SK-N-SH (cell line): ENCODE results near the gene INF2. TPM values are rescaled to one million over a fixed set of nuclear protein-coding genes. Genes with fewer than 3 reads are reported as not detected.

Source experiments
- CTCF ChIA-PET: fragments of 300-600, 350-600 bp; formaldehyde crosslinking; extraction: SDS; loops from one replicate; lab custom pipeline; 2021; lab: Yijun Ruan, JAX
- POLR2A ChIA-PET: fragments of 350-600 bp; sonication (Branson Sonifier 250); formaldehyde crosslinking; extraction: SDS; loops from one replicate; lab custom pipeline; 2020; ENCODE audit warnings: antibody characterized with exemption, inconsistent platforms; lab: Yijun Ruan, JAX
- DNase-seq: peaks from one replicate; pipeline ENCODE4 v3.0.0; 2012
- H2AFZ ChIP-seq: fragments of 200-600 bp; sonication (generic); 2 replicates; pipeline ENCODE4 v1.8.1; 2016; ENCODE audit warnings: antibody characterized with exemption, mild to moderate bottlenecking, low read depth
- H3F3A ChIP-seq: fragments of 200-600 bp; sonication (generic); replicated peaks from 2 replicates; pipeline ENCODE3; 2016; ENCODE audit warnings: antibody characterized with exemption, mild to moderate bottlenecking; ENCODE audit not compliant: insufficient read depth
- H3K27ac ChIP-seq, 2 experiments: fragments of 200-500 bp in 1 of 2; fragments of 200-600 bp in 1 of 2; sonication (Bioruptor generic) in 1 of 2; sonication (generic), shearing (Covaris generic) in 1 of 2; 2 replicates each; pipeline versions ENCODE4 v1.5.1 to v1.6.1; 2014 to 2016; ENCODE audit warnings: low read depth in 2 of 2, inconsistent platforms in 1 of 2, low read length in 1 of 2, mild to moderate bottlenecking in 1 of 2, mixed read lengths in 1 of 2
- H3K27me3 ChIP-seq: fragments of 200-600 bp; sonication (generic), shearing (Covaris generic); 2 replicates; pipeline ENCODE4 v1.6.1; 2016; ENCODE audit warnings: mixed run types; ENCODE audit not compliant: insufficient read depth
- H3K36me3 ChIP-seq, 2 experiments: fragments of 200-500 bp in 1 of 2; fragments of 200-600 bp in 1 of 2; sonication (Bioruptor generic) in 1 of 2; sonication (generic) in 1 of 2; replicated peaks in 1 of 2; 2 replicates each; pipeline versions ENCODE3 to v1.5.1; 2014 to 2016; ENCODE audit warnings: low read length in 1 of 2, mild to moderate bottlenecking in 1 of 2; ENCODE audit not compliant: insufficient read depth in 2 of 2, control insufficient read depth in 1 of 2
- H3K4me1 ChIP-seq, 2 experiments: fragments of 200-500 bp in 1 of 2; fragments of 200-600 bp in 1 of 2; sonication (Bioruptor generic) in 1 of 2; sonication (generic), shearing (Covaris generic) in 1 of 2; 2 replicates each; pipeline versions ENCODE4 v1.5.1 to v1.6.1; 2014 to 2016; ENCODE audit warnings: low read depth in 1 of 2, low read length in 1 of 2, mixed run types in 1 of 2; ENCODE audit not compliant: insufficient read depth in 2 of 2, control insufficient read depth in 1 of 2
- H3K4me2 ChIP-seq: fragments of 200-600 bp; sonication (generic), shearing (Covaris generic); 2 replicates; pipeline ENCODE4 v1.6.1; 2017; ENCODE audit warnings: mixed run types
- H3K4me3 ChIP-seq, 2 experiments: fragments of 200-500 bp in 1 of 2; fragments of 200-600 bp in 1 of 2; sonication (Bioruptor generic) in 1 of 2; sonication (generic), shearing (Covaris generic) in 1 of 2; 2 replicates each; pipeline versions ENCODE4 v1.5.1 to v1.8.1; 2014 to 2016; ENCODE audit warnings: low read depth in 2 of 2, inconsistent platforms in 1 of 2, low read length in 1 of 2, mild to moderate bottlenecking in 1 of 2, mixed read lengths in 1 of 2, moderate library complexity in 1 of 2
- H3K79me2 ChIP-seq: fragments of 200-600 bp; sonication (generic); 2 replicates; pipeline ENCODE4 v1.8.1; 2017; ENCODE audit warnings: mild to moderate bottlenecking; ENCODE audit not compliant: insufficient read depth
- H3K9ac ChIP-seq: fragments of 200-600 bp; sonication (generic); 2 replicates; pipeline ENCODE4 v1.6.1; 2017; ENCODE audit warnings: mixed run types
- H3K9me2 ChIP-seq: fragments of 200-600 bp; sonication (generic); 2 replicates; pipeline ENCODE4 v1.6.1; 2017; ENCODE audit warnings: mixed run types
- H3K9me3 ChIP-seq: fragments of 200-600 bp; sonication (generic); 2 replicates; pipeline ENCODE4 v1.6.1; 2017; ENCODE audit warnings: mixed run types, mild to moderate bottlenecking, moderate library complexity
- H4K20me1 ChIP-seq: fragments of 200-600 bp; sonication (generic); 2 replicates; pipeline ENCODE4 v1.6.1; 2017; ENCODE audit warnings: mild to moderate bottlenecking, mixed run types; ENCODE audit not compliant: insufficient read depth
- CHD2 ChIP-seq: fragments of 150-350 bp; IDR thresholded peaks from 2 replicates; pipeline ENCODE4 v1.6.1; 2018; ENCODE audit warnings: low read length; ENCODE audit not compliant: partially characterized antibody
- ELF1 ChIP-seq: IDR thresholded peaks from 2 replicates; pipeline ENCODE4 v1.4.0; 2012
- EZH2phosphoT487 ChIP-seq: fragments of 200-600 bp; sonication (generic); IDR thresholded peaks from 2 replicates; pipeline ENCODE4 v1.6.1; 2017; ENCODE audit warnings: low read depth, mixed run types, mild to moderate bottlenecking, antibody characterized with exemption, moderate library complexity, borderline replicate concordance
- JUND ChIP-seq: IDR thresholded peaks from 2 replicates; pipeline ENCODE4 v1.4.0; 2012
- POLR2AphosphoS5 ChIP-seq: IDR thresholded peaks from 2 replicates; pipeline ENCODE4 v1.6.1; 2012; ENCODE audit warnings: low read depth, low read length
- RAD21 ChIP-seq: IDR thresholded peaks from 2 replicates; pipeline ENCODE4 v1.6.1; 2012; ENCODE audit warnings: mild to moderate bottlenecking, low read length
- SIN3A ChIP-seq: IDR thresholded peaks from 2 replicates; pipeline ENCODE4 v1.6.1; 2012; ENCODE audit warnings: low read depth, mild to moderate bottlenecking, low read length, moderate library complexity, borderline replicate concordance
- TAF1 ChIP-seq: IDR thresholded peaks from 2 replicates; pipeline ENCODE4 v1.6.1; 2012; ENCODE audit warnings: low read depth, mild to moderate bottlenecking, low read length, moderate library complexity, borderline replicate concordance
- WGBS: methylation state at CpG from one replicate; pipeline ENCODE4 v1.1.6; 2017; ENCODE audit warnings: low lambda C conversion rate; 5-methylcytosine and 5-hydroxymethylcytosine counted together
- polyA plus RNA-seq, 3 experiments: library from polyadenylated mRNA; depleted of rRNA; stranded (reverse); fragments of >200 nt; gene quantifications; 2 replicates each; pipeline ENCODE4 v1.2.3, GENCODE V29; 2012
- TF ChIP-seq, protein P1 (sequence below): fragments of 150-350 bp; IDR thresholded peaks from 2 replicates; pipeline ENCODE4 v1.6.1; 2017; ENCODE audit warnings: antibody characterized with exemption, low read length, low read depth, borderline replicate concordance
- TF ChIP-seq, protein P2 (sequence below): fragments of 150-350 bp; IDR thresholded peaks from 2 replicates; pipeline ENCODE4 v1.6.1; 2016; ENCODE audit warnings: mild to moderate bottlenecking, low read depth, low read length
- TF ChIP-seq, protein P3 (sequence below): IDR thresholded peaks from 2 replicates; pipeline ENCODE4 v1.6.1; 2012; ENCODE audit warnings: mild to moderate bottlenecking, low read depth, low read length, moderate library complexity

INF2 gene
- polyA plus RNA-seq, 1 of the 3 experiments (the other 2 are of a cell fraction) = 32.5 TPM

DNA sequence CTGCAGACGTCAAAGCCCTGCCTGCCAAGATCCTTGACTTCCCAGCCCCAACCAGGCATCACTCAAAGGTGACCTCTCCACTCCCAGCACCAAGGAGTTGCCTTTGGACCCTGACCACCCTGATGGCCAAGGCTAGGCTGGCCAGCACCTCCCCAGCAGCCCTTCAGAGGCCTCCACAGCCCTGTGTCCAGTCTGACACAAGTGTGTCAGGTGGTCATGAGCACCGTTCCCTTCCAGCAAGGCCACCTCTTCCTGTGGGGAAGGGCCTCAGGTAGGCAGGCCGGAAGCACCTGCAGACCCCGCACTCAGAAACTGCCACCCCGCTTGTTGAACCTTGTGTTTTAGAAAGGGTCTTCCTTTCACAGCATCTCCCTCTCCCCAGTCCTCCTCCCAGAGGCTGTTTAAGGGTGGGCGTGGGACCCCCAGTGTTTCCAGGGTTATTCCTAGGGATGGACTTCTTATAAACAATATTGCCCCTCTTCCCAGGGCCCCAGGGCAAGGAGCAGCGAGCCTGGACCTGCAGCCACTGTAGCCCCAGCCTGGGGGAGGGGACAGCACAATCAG is 13.2 kb upstream of the INF2 start:
- Histone ChIP-seq H3K36me3 (no peaks in the 10 kb centered on the region), H2AFZ (no peak overlapping the region), H3K4me2 (no peak overlapping the region), H3K27ac (no peak overlapping the region), H3F3A (peaks cover 3% of the 10 kb centered on the region), H3K79me2 (no peaks in the 10 kb centered on the region; the same call in 1 of the 2 replicates), H4K20me1 (no peaks in the 10 kb centered on the region), H3K4me1 (peaks cover 11 to 13% of the 10 kb centered on the region in 2 experiments; a peak in 3 of 4 replicates), H3K9me2 (no peaks in the 10 kb centered on the region), H3K9ac (no peak overlapping the region), H3K27me3 (no peaks in the 10 kb centered on the region), H3K9me3 (no peaks in the 10 kb centered on the region), H3K4me3 (no peak overlapping the region)
- TF ChIP-seq SIN3A = no peak
- no peak for TF ChIP-seq RAD21
- TF ChIP-seq CHD2 = no peak
- TF ChIP-seq EZH2phosphoT487 = no peak
- no peak for TF ChIP-seq JUND
- TF ChIP-seq, protein P1, sequence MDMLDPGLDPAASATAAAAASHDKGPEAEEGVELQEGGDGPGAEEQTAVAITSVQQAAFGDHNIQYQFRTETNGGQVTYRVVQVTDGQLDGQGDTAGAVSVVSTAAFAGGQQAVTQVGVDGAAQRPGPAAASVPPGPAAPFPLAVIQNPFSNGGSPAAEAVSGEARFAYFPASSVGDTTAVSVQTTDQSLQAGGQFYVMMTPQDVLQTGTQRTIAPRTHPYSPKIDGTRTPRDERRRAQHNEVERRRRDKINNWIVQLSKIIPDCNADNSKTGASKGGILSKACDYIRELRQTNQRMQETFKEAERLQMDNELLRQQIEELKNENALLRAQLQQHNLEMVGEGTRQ = no peak
- no peak for TF ChIP-seq TAF1
- DNase-seq = no peak
- ChIA-PET CTCF (no interaction called here), POLR2A (no interaction called here)
- 96% methylated on average over 6 of the region's 7 CpGs for WGBS

DNA sequence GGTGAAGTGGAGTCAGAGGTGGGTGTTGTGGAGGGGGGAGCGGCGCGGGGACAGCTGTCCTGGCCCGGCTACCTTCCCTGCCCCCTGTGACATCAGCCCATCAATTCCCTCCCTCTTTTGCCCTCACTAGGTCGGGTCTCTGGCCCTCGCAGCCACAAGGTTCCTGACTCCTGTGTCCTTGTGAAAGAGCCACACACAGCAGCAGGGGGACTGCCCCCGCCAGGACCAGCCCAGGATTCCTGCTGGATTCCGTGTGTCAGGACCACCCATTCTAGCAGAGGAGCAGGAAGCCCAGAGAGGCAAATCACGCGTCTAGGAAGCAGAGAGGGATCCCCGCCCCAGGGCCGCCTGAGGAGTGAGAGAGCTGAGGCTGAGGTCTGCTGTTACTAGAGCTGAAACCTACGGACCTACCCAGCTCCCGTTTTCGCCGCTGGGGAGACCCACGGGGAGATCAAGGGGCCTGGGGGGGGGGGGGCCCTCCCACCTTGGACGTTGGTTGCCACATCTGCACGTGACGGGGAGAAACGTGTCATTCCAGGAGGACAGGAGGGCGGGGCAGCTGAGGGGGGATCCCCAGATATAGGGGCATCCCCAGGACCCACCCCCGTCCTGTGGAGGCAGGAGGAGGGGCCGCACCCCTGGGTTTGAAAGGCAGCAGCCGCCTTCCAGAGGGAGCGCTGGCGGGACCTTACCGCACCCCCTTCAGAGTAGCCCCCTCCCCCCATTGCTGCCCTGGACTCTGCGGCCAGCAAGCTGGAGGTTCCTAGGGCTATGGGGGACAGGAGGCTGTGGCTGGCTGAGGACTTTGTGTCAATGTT is 12.5 kb upstream of the INF2 start:
- TF ChIP-seq POLR2AphosphoS5 (no peak), SIN3A (no peak), ELF1 (no peak), JUND (no peak), EZH2phosphoT487 (no peak), CHD2 (no peak)
- TF ChIP-seq, protein P1 = no peak
- TF ChIP-seq, protein P2, sequence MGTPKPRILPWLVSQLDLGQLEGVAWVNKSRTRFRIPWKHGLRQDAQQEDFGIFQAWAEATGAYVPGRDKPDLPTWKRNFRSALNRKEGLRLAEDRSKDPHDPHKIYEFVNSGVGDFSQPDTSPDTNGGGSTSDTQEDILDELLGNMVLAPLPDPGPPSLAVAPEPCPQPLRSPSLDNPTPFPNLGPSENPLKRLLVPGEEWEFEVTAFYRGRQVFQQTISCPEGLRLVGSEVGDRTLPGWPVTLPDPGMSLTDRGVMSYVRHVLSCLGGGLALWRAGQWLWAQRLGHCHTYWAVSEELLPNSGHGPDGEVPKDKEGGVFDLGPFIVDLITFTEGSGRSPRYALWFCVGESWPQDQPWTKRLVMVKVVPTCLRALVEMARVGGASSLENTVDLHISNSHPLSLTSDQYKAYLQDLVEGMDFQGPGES = no peak
- TF ChIP-seq, protein P3, sequence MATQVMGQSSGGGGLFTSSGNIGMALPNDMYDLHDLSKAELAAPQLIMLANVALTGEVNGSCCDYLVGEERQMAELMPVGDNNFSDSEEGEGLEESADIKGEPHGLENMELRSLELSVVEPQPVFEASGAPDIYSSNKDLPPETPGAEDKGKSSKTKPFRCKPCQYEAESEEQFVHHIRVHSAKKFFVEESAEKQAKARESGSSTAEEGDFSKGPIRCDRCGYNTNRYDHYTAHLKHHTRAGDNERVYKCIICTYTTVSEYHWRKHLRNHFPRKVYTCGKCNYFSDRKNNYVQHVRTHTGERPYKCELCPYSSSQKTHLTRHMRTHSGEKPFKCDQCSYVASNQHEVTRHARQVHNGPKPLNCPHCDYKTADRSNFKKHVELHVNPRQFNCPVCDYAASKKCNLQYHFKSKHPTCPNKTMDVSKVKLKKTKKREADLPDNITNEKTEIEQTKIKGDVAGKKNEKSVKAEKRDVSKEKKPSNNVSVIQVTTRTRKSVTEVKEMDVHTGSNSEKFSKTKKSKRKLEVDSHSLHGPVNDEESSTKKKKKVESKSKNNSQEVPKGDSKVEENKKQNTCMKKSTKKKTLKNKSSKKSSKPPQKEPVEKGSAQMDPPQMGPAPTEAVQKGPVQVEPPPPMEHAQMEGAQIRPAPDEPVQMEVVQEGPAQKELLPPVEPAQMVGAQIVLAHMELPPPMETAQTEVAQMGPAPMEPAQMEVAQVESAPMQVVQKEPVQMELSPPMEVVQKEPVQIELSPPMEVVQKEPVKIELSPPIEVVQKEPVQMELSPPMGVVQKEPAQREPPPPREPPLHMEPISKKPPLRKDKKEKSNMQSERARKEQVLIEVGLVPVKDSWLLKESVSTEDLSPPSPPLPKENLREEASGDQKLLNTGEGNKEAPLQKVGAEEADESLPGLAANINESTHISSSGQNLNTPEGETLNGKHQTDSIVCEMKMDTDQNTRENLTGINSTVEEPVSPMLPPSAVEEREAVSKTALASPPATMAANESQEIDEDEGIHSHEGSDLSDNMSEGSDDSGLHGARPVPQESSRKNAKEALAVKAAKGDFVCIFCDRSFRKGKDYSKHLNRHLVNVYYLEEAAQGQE = no peak
- TF ChIP-seq, all 33 proteins: peak for 0
- DNase-seq = no peak
- peaks cover 7% of the 10 kb centered on the region for H3F3A ChIP-seq
- ChIA-PET CTCF (no interaction called here), POLR2A (no interaction called here)
- no peaks in the 10 kb centered on the region for H4K20me1 ChIP-seq
- peaks cover 18% of the 10 kb centered on the region in 2 experiments; a peak in 3 of 4 replicates for H3K4me1 ChIP-seq
- H3K9me3 ChIP-seq = no peaks in the 10 kb centered on the region
- no peak overlapping the region for H2AFZ ChIP-seq
- H3K79me2 ChIP-seq = no peaks in the 10 kb centered on the region; the same call in 1 of the 2 replicates
- H3K9me2 ChIP-seq = no peaks in the 10 kb centered on the region
- 89% methylated on average over 21 of the region's 29 CpGs for WGBS
- no peaks in the 10 kb centered on the region for H3K36me3 ChIP-seq
- H3K4me2 ChIP-seq = no peak overlapping the region
- H3K27ac ChIP-seq = no peak overlapping the region
- H3K4me3 ChIP-seq = no peak overlapping the region
- no peak overlapping the region for H3K9ac ChIP-seq
- no peaks in the 10 kb centered on the region for H3K27me3 ChIP-seq
